Heart right ventricle (tissue), 16 donors: ENCODE measurements around the gene KRT80. TPM values are rescaled to one million over a fixed set of nuclear protein-coding genes. Genes with fewer than 3 reads are reported as not detected.

ENCODE experiments used
- ATAC-seq, 8 donors: fragments of 200-7000 bp; cut with Tn5 transposase; one replicate each; pipeline ENCODE4 v1.9.1; 2020; ENCODE audit warnings: mild to moderate bottlenecking in 8 of 8, moderate library complexity in 8 of 8, moderate number of reproducible peaks in 1 of 8
- DNase-seq, 2 donors: peaks; one replicate each; pipeline ENCODE4 v3.0.0-alpha.2; 2020
- H3K27ac ChIP-seq, 10 donors: fragments of 200-600 bp; sonication (generic) in 2 of 10; one replicate each; pipeline versions ENCODE4 v1.5.0 to v1.8.0; 2020 to 2022; ENCODE audit warnings: mild to moderate bottlenecking in 3 of 10
- H3K27me3 ChIP-seq, 7 donors: fragments of 200-600 bp; one replicate each; pipeline ENCODE4 v1.8.0; 2021 to 2022; ENCODE audit warnings: mild to moderate bottlenecking in 2 of 7
- H3K36me3 ChIP-seq, 9 donors: fragments of 200-600 bp; sonication (generic) in 1 of 9; one replicate each; pipeline versions ENCODE4 v1.5.0 to v1.8.0; 2020 to 2022; ENCODE audit warnings: mild to moderate bottlenecking in 2 of 9
- H3K4me1 ChIP-seq, 9 donors: fragments of 200-600 bp; sonication (generic) in 1 of 9; one replicate each; pipeline versions ENCODE4 v1.5.0 to v1.8.0; 2020 to 2022; ENCODE audit warnings: mild to moderate bottlenecking in 4 of 9
- H3K4me3 ChIP-seq, 10 donors: fragments of 200-600 bp; sonication (generic) in 2 of 10; one replicate each; pipeline versions ENCODE4 v1.5.0 to v1.8.0; 2020 to 2022; ENCODE audit warnings: mild to moderate bottlenecking in 7 of 10, moderate library complexity in 2 of 10
- H3K9me3 ChIP-seq, 11 donors: fragments of 200-600 bp in 10 of 11; sonication (generic) in 2 of 11; one replicate each; pipeline versions ENCODE4 v1.5.0 to v1.8.0; 2013 to 2022; ENCODE audit warnings: mild to moderate bottlenecking in 2 of 11, control low read depth in 1 of 11, moderate library complexity in 1 of 11
- WGBS, 2 donors: extraction: QIAGEN DNeasy Blood & Tissue Kit; methylation state at CpG; one replicate each; pipeline ENCODE4 v1.1.7; 2013; ENCODE audit warnings: inconsistent platforms in 1 of 2; 5-methylcytosine and 5-hydroxymethylcytosine counted together
- intact Hi-C, 10 donors: fragments of 100-400 bp; cut with DNase I; formaldehyde crosslinking; loops; one replicate each; pipeline versions ENCODE4 v1.11.1 to v1.14.2; 2022
- polyA plus RNA-seq, 2 donors: library from polyadenylated mRNA; stranded (reverse); fragments of 200-250 nt; gene quantifications; one replicate each; pipeline ENCODE4 v1.2.3, GENCODE V29; 2013
- total RNA-seq, 10 donors: library from RNA; stranded (reverse); fragmentation: NEBNext Ultra II Directional in 3 of 10; extraction: Animal tissue kit (Norgen Biotek cat#: 25700) in 3 of 10; gene quantifications; one replicate each; pipeline versions ENCODE4 v1.2.1 to v1.2.4, GENCODE V29; 2021 to 2023
- TF ChIP-seq, protein P1 (sequence below), 9 donors: fragments of 200-600 bp; sonication (generic) in 2 of 9; IDR thresholded peaks; one replicate each; pipeline versions ENCODE4 v1.5.0 to v1.8.0; 2021 to 2022; ENCODE audit warnings: antibody characterized with exemption in 9 of 9, mild to moderate bottlenecking in 5 of 9, moderate library complexity in 1 of 9
- donor health status: Arrhythmogenic right ventricular cardiomyopathy.
- donor health status: ischemic (EF 13 %, LVEDD 7.1; RV severe dilation, severe dysfunction).
- donor health status: healthy with polysubstance abuse.
- donor health status: DM: no; HTN: yes; CAD: no.
- donor health status: DM: no; HTN: no; CAD: no.
- donor health status: ischemic (EF 25% LVEDD 6.9; RV normal size, moderate dysfunction).
- donor health status: ischemic (EF 25% LVEDD 5.7; RV mildly dilated, moderate dysfunction).
- donor health status: healthy.
- donor health status: DM: yes; HTN: yes; CAD: no.
- donor health status: Ischemic cardiomyopathy.
- donor health status: ischemic (EF 35%, LVEDD 5.7; RV mildly dilated, moderate dysfunction).
- donor health status: nonischemic (EF 11% LVEDD 7.7; RV severe dilation, severe dysfunction).
- donor health status: DM: yes; HTN: yes; CAD: no.
- donor health status: PGD.
- donor health status: ischemic (EF 29% LVEDD 5.4; RV normal size, mild dysfunction).
- donor health status: nonischemic (EF 23%, LVEDD 6.1; RV moderate dilation, normal function).

KRT80 gene
- total and polyA plus RNA-seq, 12 donors = 0.07 to 0.79 (median 0.16) TPM; not detected in 1

- peaks cover 6 to 29% (median 15%) of the 10 kb centered on the region in 9 donors for H3K4me1 ChIP-seq
- WGBS, 2 donors = 75 to 83% methylated on average over 7 of the region's 7 CpGs
- intact Hi-C loops = loop anchor here in 2 of 10 donors (5.0 to 10.0 kb wide), 2 partner anchors 64 to 67 kb away; partner anchors contain the start of gene KRT86 (in 1 of the 2)
Measured at GRCh38 chr12:52210186-52210924, 18.5 kb upstream of the KRT80 start.

DNA sequence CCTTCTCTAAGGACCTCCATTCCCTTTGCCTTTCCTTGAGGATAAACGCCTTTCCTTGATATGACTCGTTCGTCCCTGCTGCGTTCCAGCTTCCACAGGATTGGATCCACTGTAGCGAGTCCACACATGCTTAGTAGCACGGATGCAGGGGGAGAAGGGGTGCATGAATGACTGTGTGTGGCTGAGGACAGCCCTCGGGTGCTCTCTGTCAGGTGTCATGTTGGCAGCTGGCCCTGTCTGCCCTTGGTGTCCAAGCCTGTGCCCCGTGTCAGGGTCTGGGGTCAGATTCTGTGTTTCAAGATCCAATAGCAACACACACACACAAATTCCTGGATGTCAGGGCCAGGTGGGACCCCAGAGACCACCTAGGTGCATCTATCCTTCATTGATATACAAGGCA lies 17.5 kb upstream of the KRT80 start:
- intact Hi-C loops = no loop called here
- Histone ChIP-seq H3K36me3 (no peaks in the 10 kb centered on the region), H3K4me1 (peaks cover 6 to 28% (median 15%) of the 10 kb centered on the region in 9 donors), H3K4me3 (no peak overlapping the region), H3K27me3 (peaks cover 0 to 10% (median 0%) of the 10 kb centered on the region in 7 donors), H3K27ac (no peak overlapping the region), H3K9me3 (no peaks in the 10 kb centered on the region)
- DNase-seq (no peak), ATAC-seq (no peak)
- TF ChIP-seq, protein P1, sequence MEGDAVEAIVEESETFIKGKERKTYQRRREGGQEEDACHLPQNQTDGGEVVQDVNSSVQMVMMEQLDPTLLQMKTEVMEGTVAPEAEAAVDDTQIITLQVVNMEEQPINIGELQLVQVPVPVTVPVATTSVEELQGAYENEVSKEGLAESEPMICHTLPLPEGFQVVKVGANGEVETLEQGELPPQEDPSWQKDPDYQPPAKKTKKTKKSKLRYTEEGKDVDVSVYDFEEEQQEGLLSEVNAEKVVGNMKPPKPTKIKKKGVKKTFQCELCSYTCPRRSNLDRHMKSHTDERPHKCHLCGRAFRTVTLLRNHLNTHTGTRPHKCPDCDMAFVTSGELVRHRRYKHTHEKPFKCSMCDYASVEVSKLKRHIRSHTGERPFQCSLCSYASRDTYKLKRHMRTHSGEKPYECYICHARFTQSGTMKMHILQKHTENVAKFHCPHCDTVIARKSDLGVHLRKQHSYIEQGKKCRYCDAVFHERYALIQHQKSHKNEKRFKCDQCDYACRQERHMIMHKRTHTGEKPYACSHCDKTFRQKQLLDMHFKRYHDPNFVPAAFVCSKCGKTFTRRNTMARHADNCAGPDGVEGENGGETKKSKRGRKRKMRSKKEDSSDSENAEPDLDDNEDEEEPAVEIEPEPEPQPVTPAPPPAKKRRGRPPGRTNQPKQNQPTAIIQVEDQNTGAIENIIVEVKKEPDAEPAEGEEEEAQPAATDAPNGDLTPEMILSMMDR (IDR thresholded peaks at IDR 0.05) = no peak
- 78 to 82% methylated on average over 8 of the region's 8 CpGs for WGBS, 2 donors

More at GRCh38 chr12:52210186-52210924, 18.5 kb upstream of the KRT80 start:
- ATAC-seq = no peak
- Histone ChIP-seq H3K27me3 (peaks cover 0 to 10% (median 0%) of the 10 kb centered on the region in 7 donors), H3K9me3 (no peaks in the 10 kb centered on the region), H3K4me3 (no peak overlapping the region), H3K27ac (no peak overlapping the region), H3K36me3 (no peaks in the 10 kb centered on the region)
- no peak for DNase-seq
- TF ChIP-seq, protein P1 (IDR thresholded peaks at IDR 0.05) = no peak

- intact Hi-C loops = no loop called here
- H3K27me3 ChIP-seq = peaks cover 0 to 10% (median 0%) of the 10 kb centered on the region in 7 donors
- DNase-seq (no peak), ATAC-seq (no peak)
- H3K4me1 ChIP-seq = peaks cover 6 to 34% (median 16%) of the 10 kb centered on the region in 9 donors
- 64% methylated on average over 18 of the region's 18 CpGs for WGBS, 2 donors
- TF ChIP-seq, protein P1 (IDR thresholded peaks at IDR 0.05) = no peak
- H3K4me3 ChIP-seq = no peak overlapping the region
- no peaks in the 10 kb centered on the region for H3K9me3 ChIP-seq
- H3K27ac ChIP-seq = no peak overlapping the region
- no peaks in the 10 kb centered on the region for H3K36me3 ChIP-seq
Measured at GRCh38 chr12:52208424-52209165, 16.8 kb upstream of the KRT80 start.

- Histone ChIP-seq H3K27me3 (peaks cover 0 to 10% (median 0%) of the 10 kb centered on the region in 7 donors), H3K9me3 (no peaks in the 10 kb centered on the region), H3K4me1 (peaks cover 6 to 37% (median 20%) of the 10 kb centered on the region in 9 donors), H3K4me3 (no peak overlapping the region), H3K36me3 (no peaks in the 10 kb centered on the region), H3K27ac (no peak overlapping the region)
- intact Hi-C loops = no loop called here
- ATAC-seq = peak; percentile 70 to 89 (median 84)
- TF ChIP-seq, protein P1 (IDR thresholded peaks at IDR 0.05) = no peak
- 7% methylated on average over 10 of the region's 10 CpGs for WGBS, 2 donors
- DNase-seq = peak; percentile 65 to 71
Measured at GRCh38 chr12:52207895-52208294, 16.1 kb upstream of the KRT80 start.
